WI38 (cell line): ENCODE results near the gene USP6NL.

ENCODE experiments used
- H3K4me3 ChIP-seq: 2 replicates; pipeline ENCODE4 v1.5.1; 2011; ENCODE audit warnings: low read depth, mild to moderate bottlenecking, control low read depth, low read length
- CTCF ChIP-seq: IDR thresholded peaks from 2 replicates; pipeline ENCODE4 v1.5.1; 2012; ENCODE audit warnings: low read depth, mild to moderate bottlenecking, control low read depth, low read length

The USP6NL gene

GRCh38 chr10:11468126-11468742 is 143.2 kb downstream of the USP6NL start:
- H3K4me3 ChIP-seq: no peak overlapping the region
- no peak for TF ChIP-seq CTCF

GRCh38 chr10:11465406-11465805 is 146.0 kb downstream of the USP6NL start:
- no peak for TF ChIP-seq CTCF
- no peak overlapping the region for H3K4me3 ChIP-seq

GRCh38 chr10:11463111-11463510 is 148.3 kb downstream of the USP6NL start:
- TF ChIP-seq CTCF: no peak
- no peak overlapping the region for H3K4me3 ChIP-seq

- TF ChIP-seq CTCF: no peak
- no peak overlapping the region for H3K4me3 ChIP-seq
Measured at GRCh38 chr10:11462071-11462470, 149.4 kb downstream of the USP6NL start.

- no peak for TF ChIP-seq CTCF
- no peak overlapping the region for H3K4me3 ChIP-seq
Measured at GRCh38 chr10:11457336-11457735, 154.1 kb downstream of the USP6NL start.

GRCh38 chr10:11454958-11455566 is 156.4 kb downstream of the USP6NL start:
- no peak; the same call in 1 of the 2 replicates for TF ChIP-seq CTCF

GRCh38 chr10:11454160-11454559 is 157.3 kb downstream of the USP6NL start:
- no peak for TF ChIP-seq CTCF
- no peak overlapping the region for H3K4me3 ChIP-seq

More at GRCh38 chr10:11454958-11455566, 156.4 kb downstream of the USP6NL start:
- H3K4me3 ChIP-seq: no peak overlapping the region
